ENCODE data around the gene ATP8B3. TPM values are rescaled to one million over a fixed set of nuclear protein-coding genes. Genes with fewer than 3 reads are reported as not detected.

The ATP8B3 gene
- total RNA-seq, 1 experiment from 2014 or later: 9.6 TPM

GRCh38 chr19:1776606-1777147, 35.4 kb downstream of the ATP8B3 start:
- Histone ChIP-seq H2AFZ (ENCODE audit: low read length) (no peak overlapping the region), H3K23me2 (ENCODE audit: insufficient read length, low read depth, low read length, poor library complexity, severe bottlenecking) (no peaks in the 10 kb centered on the region), H3T11ph (ENCODE audit: low read length) (no peak overlapping the region), H2BK5ac (ENCODE audit: insufficient read length, low read length) (no peak overlapping the region), H3K4me2 (ENCODE audit: insufficient read depth, insufficient read length, low read length) (peak overlapping the region; percentile 28), H2AK5ac (ENCODE audit: insufficient read length, low read length) (no peak overlapping the region), H3K27me3 (ENCODE audit: insufficient read depth, low read length) (peaks cover 50% of the 10 kb centered on the region), H3K79me2 (ENCODE audit: insufficient read depth, low read length) (no peaks in the 10 kb centered on the region), H3K14ac (ENCODE audit: insufficient read depth, low read length) (no peak overlapping the region), H3K9ac (ENCODE audit: extremely low read depth, insufficient read length, low read length) (no peak overlapping the region), H3K79me1 (ENCODE audit: insufficient read depth, low read depth, low read length, poor library complexity, severe bottlenecking) (no peaks in the 10 kb centered on the region), H4K20me1 (ENCODE audit: control insufficient read depth, insufficient read depth, insufficient read length) (no peaks in the 10 kb centered on the region), H3K23ac (ENCODE audit: insufficient read length, low read depth, low read length) (no peak overlapping the region), H3K27ac (ENCODE audit: insufficient read length, low read depth, low read length) (no peak overlapping the region), H2BK20ac (ENCODE audit: low read depth, low read length, poor library complexity, severe bottlenecking) (no peak overlapping the region), H3K4me1 (ENCODE audit: insufficient read depth, low read length) (no peaks in the 10 kb centered on the region), H3K9me3 (ENCODE audit: control insufficient read depth, low read depth, low read length) (no peaks in the 10 kb centered on the region), H4K8ac (replicated peaks; ENCODE audit: insufficient read length, low read depth, low read length) (no peak overlapping the region), H2BK120ac (ENCODE audit: low read depth, low read length, poor library complexity, severe bottlenecking) (no peak overlapping the region), H2BK12ac (ENCODE audit: insufficient read length, low read depth, low read length) (no peak overlapping the region), H3K18ac (ENCODE audit: insufficient read length, low read depth, low read length) (no peak overlapping the region), H3K4ac (ENCODE audit: low read depth, low read length) (no peak overlapping the region), H4K5ac (ENCODE audit: insufficient read length, low read depth, low read length) (no peak overlapping the region), H4K91ac (ENCODE audit: insufficient read length, low read depth, low read length) (no peak overlapping the region), H2BK15ac (ENCODE audit: low read depth, low read length) (no peak overlapping the region), H3K56ac (ENCODE audit: insufficient read length, low read depth, low read length) (no peak overlapping the region)
- Mint-ChIP-seq H3K27ac (no peak overlapping the region; a peak in 1 of 7 replicates), H3K9me3 (peaks cover 17 to 32% of the 10 kb centered on the region in 2 experiments), H3K36me3 (ENCODE audit: insufficient read depth in 1 of 3, low read depth in 3 of 3) (peaks cover 0 to 4% (median 0%) of the 10 kb centered on the region in 3 experiments; a peak in 3 of 7 replicates), H3K27me3 (ENCODE audit: low read depth) (peaks cover 97% of the 10 kb centered on the region), H3K4me3 (peak overlapping the region; percentile 30 to 73; a peak in 4 of 5 replicates), H3K4me1 (peaks cover 13 to 22% of the 10 kb centered on the region in 2 experiments)
- TF ChIP-seq CTCF (conservative IDR thresholded peaks at IDR 0.05): no peak
- WGBS (ENCODE audit: extremely low coverage, insufficient read length, low lambda C conversion rate): no CpG with 5 or more reads among the region's 23 CpGs
- no peak for DNase-seq

All from H9 (cell line).